ENCODE measurements around the gene RRP8. TPM values are rescaled to one million over a fixed set of nuclear protein-coding genes. Genes with fewer than 3 reads are reported as not detected.

The RRP8 gene
- total RNA-seq, 1 experiment from 2014 or later, result 16.0 TPM

- no peak overlapping the region for H2BK5ac ChIP-seq (ENCODE audit: insufficient read length, low read length)
- H3K23ac ChIP-seq (ENCODE audit: insufficient read length, low read depth, low read length), result no peak overlapping the region
- H3K9me3 Mint-ChIP-seq, result no peaks in the 10 kb centered on the region
- WGBS (ENCODE audit: extremely low coverage, insufficient read length, low lambda C conversion rate), result no CpG with 5 or more reads among the region's 14 CpGs
- peak; percentile 23 for DNase-seq
- no peak overlapping the region for H2AK5ac ChIP-seq (ENCODE audit: insufficient read length, low read length)
- no peak overlapping the region for H3K18ac ChIP-seq (ENCODE audit: insufficient read length, low read depth, low read length)
- H2BK20ac ChIP-seq (ENCODE audit: low read depth, low read length, poor library complexity, severe bottlenecking), result no peak overlapping the region
- H2BK120ac ChIP-seq (ENCODE audit: low read depth, low read length, poor library complexity, severe bottlenecking), result no peak overlapping the region
- no peak overlapping the region for H4K5ac ChIP-seq (ENCODE audit: insufficient read length, low read depth, low read length)
- no peak overlapping the region for H3K14ac ChIP-seq (ENCODE audit: insufficient read depth, low read length)
- no peak overlapping the region for H4K8ac ChIP-seq (replicated peaks; ENCODE audit: insufficient read length, low read depth, low read length)
- no peak overlapping the region for H2BK15ac ChIP-seq (ENCODE audit: low read depth, low read length)
- H3K23me2 ChIP-seq (ENCODE audit: insufficient read length, low read depth, low read length, poor library complexity, severe bottlenecking), result no peaks in the 10 kb centered on the region
- no peak overlapping the region for H3K4me2 ChIP-seq (ENCODE audit: insufficient read depth, insufficient read length, low read length)
- H3K79me2 ChIP-seq (ENCODE audit: insufficient read depth, low read length), result no peaks in the 10 kb centered on the region
- H3K4ac ChIP-seq (ENCODE audit: low read depth, low read length), result no peak overlapping the region
- no peak overlapping the region for H2AFZ ChIP-seq (ENCODE audit: low read length)
- H3K79me1 ChIP-seq (ENCODE audit: insufficient read depth, low read depth, low read length, poor library complexity, severe bottlenecking), result no peaks in the 10 kb centered on the region
- H3K4me1 ChIP-seq (ENCODE audit: insufficient read depth, low read length), result no peaks in the 10 kb centered on the region
- no peak overlapping the region for H3K56ac ChIP-seq (ENCODE audit: insufficient read length, low read depth, low read length)
- TF ChIP-seq CTCF (conservative IDR thresholded peaks at IDR 0.05), result no peak
- H3K27ac ChIP-seq (ENCODE audit: insufficient read length, low read depth, low read length), result no peak overlapping the region
- H3K36me3 Mint-ChIP-seq (ENCODE audit: insufficient read depth in 1 of 3, low read depth in 3 of 3), result peaks cover 0 to 4% (median 0%) of the 10 kb centered on the region in 3 experiments; a peak in 1 of 7 replicates
- H4K20me1 ChIP-seq (ENCODE audit: control insufficient read depth, insufficient read depth, insufficient read length), result no peaks in the 10 kb centered on the region
- no peaks in the 10 kb centered on the region for H3K4me1 Mint-ChIP-seq
- H3K27ac Mint-ChIP-seq, result no peak overlapping the region
- H2BK12ac ChIP-seq (ENCODE audit: insufficient read length, low read depth, low read length), result no peak overlapping the region
- H3K9ac ChIP-seq (ENCODE audit: extremely low read depth, insufficient read length, low read length), result no peak overlapping the region
- no peaks in the 10 kb centered on the region for H3K27me3 ChIP-seq (ENCODE audit: insufficient read depth, low read length)
- H4K91ac ChIP-seq (ENCODE audit: insufficient read length, low read depth, low read length), result no peak overlapping the region
- H3K27me3 Mint-ChIP-seq (ENCODE audit: low read depth), result no peaks in the 10 kb centered on the region
- H3T11ph ChIP-seq (ENCODE audit: low read length), result no peak overlapping the region
- H3K4me3 Mint-ChIP-seq, result no peak overlapping the region
- no peaks in the 10 kb centered on the region for H3K9me3 ChIP-seq (ENCODE audit: control insufficient read depth, low read depth, low read length)
These were observed 57.4 kb downstream of the RRP8 start for GRCh38 chr11:6545917-6546605.

Other genes starting within 250 kb of the RRP8 start
- 4.5 and 5.3 TPM in 2 replicates for gene SMPD1, start 213.1 kb downstream of the RRP8 start, total RNA-seq (2021)
- 34.8 and 37.0 TPM in 2 replicates for gene APBB1, start 184.5 kb downstream of the RRP8 start, total RNA-seq (2021)
- gene HPX, start 162.6 kb downstream of the RRP8 start, total RNA-seq (2021), result 1.0 and 1.2 TPM in 2 replicates
- 12.3 and 14.4 TPM in 2 replicates for gene TRIM3, start 129.7 kb downstream of the RRP8 start, total RNA-seq (2021)
- gene ARFIP2, start 122.3 kb downstream of the RRP8 start, total RNA-seq (2021), result 50.4 and 55.1 TPM in 2 replicates
- gene TIMM10B, start 122.1 kb downstream of the RRP8 start, total RNA-seq (2021), result 49.9 and 50.3 TPM in 2 replicates
- gene DNHD1, start 106.3 kb downstream of the RRP8 start, total RNA-seq (2021), result 3.5 TPM in 2 replicates
- 96.2 and 100 TPM in 2 replicates for gene ILK, start 158 bp upstream of the RRP8 start, total RNA-seq (2021)
- gene TAF10, start 8.6 kb upstream of the RRP8 start, total RNA-seq (2021), result 198 and 207 TPM in 2 replicates
- gene TPP1, start 15.8 kb upstream of the RRP8 start, total RNA-seq (2021), result 37.2 and 37.5 TPM in 2 replicates
- 12.2 and 12.5 TPM in 2 replicates for gene DCHS1, start 52.2 kb upstream of the RRP8 start, total RNA-seq (2021)
- gene MRPL17, start 79.7 kb upstream of the RRP8 start, total RNA-seq (2021), result 75.5 and 85.3 TPM in 2 replicates
- gene OR2AG2, start 168.4 kb upstream of the RRP8 start, total RNA-seq (2021), result 0.26 and 0.33 TPM in 2 replicates
- gene OR2AG1, start 179.4 kb upstream of the RRP8 start, total RNA-seq (2021), result not detected in 2 replicates
- 0.33 and 0.35 TPM in 2 replicates for gene OR6A2, start 196.1 kb upstream of the RRP8 start, total RNA-seq (2021)
- gene OR10A5, start 242.1 kb upstream of the RRP8 start, total RNA-seq (2021), result not detected in 2 replicates